Activated T-helper 17 cell treated with anti-CD3 and anti-CD28 coated beads, Interleukin-2, amount 50 U/mL, for 72 hours (primary cell): ENCODE measurements around the gene SHB. TPM values are rescaled to one million over a fixed set of nuclear protein-coding genes. Genes with fewer than 3 reads are reported as not detected.

Source experiments
- ATAC-seq: fragments of 150-1000 bp; cut with Tn5 transposase; replicated peaks from 2 replicates; pipeline ENCODE4 v1.10.0; 2021; ENCODE audit warnings: mild to moderate bottlenecking, moderate library complexity
- H3K27ac Mint-ChIP-seq: one replicate; pipeline ENCODE4 v1.8.0; 2022; ENCODE audit warnings: mixed read lengths
- H3K27me3 Mint-ChIP-seq: one replicate; pipeline ENCODE4 v1.8.0; 2022; ENCODE audit warnings: mixed read lengths
- H3K36me3 Mint-ChIP-seq: one replicate; pipeline ENCODE4 v1.8.0; 2022; ENCODE audit warnings: low read depth, mild to moderate bottlenecking, mixed read lengths
- H3K4me1 Mint-ChIP-seq: one replicate; pipeline ENCODE4 v1.8.0; 2022; ENCODE audit warnings: mixed read lengths
- H3K4me3 Mint-ChIP-seq: one replicate; pipeline ENCODE4 v1.8.0; 2022; ENCODE audit warnings: mild to moderate bottlenecking, mixed read lengths
- H3K9me3 Mint-ChIP-seq: one replicate; pipeline ENCODE4 v1.8.0; 2022; ENCODE audit warnings: mixed read lengths
- total RNA-seq, 2 donors: library from RNA; stranded (reverse); gene quantifications; one replicate each; pipeline ENCODE4 v1.2.3, GENCODE V29; 2022

Gene SHB
- total RNA-seq, 2 donors from 2014 or later: 0.95 to 1.7 TPM

DNA sequence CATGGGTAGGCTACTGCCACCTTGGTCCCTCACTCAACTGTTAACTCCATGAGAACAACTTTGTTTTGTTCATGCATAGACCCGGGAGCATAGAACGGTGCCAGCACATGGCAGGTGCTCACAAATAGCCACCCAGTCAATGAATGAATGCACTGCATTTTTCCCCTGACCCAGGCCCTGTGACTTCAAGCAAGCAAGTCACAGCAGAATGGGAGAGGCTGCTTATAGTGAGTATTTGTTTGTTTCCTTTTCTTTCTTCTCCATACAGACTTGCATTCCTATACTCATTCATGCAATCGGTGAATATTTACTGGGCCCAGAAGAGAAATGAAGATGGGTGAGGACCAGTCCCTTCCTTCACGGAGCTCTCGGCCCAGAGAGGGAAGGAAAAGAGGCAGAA lies 62.0 kb downstream of the SHB start:
- Mint-ChIP-seq H3K27ac (peak overlapping the region; percentile 80), H3K27me3 (no peaks in the 10 kb centered on the region), H3K9me3 (no peaks in the 10 kb centered on the region), H3K4me1 (peaks cover 8% of the 10 kb centered on the region), H3K36me3 (no peaks in the 10 kb centered on the region), H3K4me3 (no peak overlapping the region)
- ATAC-seq: no peak

DNA sequence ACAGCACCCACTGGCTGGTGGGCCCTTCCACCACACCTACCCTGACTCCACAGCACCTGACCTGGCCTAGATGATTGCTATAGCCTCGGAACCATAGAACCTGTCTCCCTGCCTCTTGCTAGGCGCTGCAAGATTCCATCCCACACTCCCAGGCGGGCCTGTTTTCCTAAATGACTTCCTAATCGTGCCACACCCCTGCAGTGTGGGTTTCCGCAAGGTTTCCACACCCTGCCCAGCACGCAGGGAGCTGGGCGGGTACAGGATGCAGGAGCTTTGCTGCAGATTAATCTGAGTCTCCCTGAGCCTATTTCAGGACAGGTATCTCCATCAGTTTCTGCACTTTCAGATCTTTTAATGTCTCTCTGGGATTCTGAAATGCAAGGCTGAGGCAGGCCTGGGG lies 62.9 kb downstream of the SHB start:
- H3K36me3 Mint-ChIP-seq: no peaks in the 10 kb centered on the region
- peaks cover 8% of the 10 kb centered on the region for H3K4me1 Mint-ChIP-seq
- H3K9me3 Mint-ChIP-seq: no peaks in the 10 kb centered on the region
- ATAC-seq: no peak
- peak overlapping the region; percentile 80 for H3K27ac Mint-ChIP-seq
- no peaks in the 10 kb centered on the region for H3K27me3 Mint-ChIP-seq
- H3K4me3 Mint-ChIP-seq: no peak overlapping the region

GRCh38 chr9:38004809-38005560 lies 64.0 kb downstream of the SHB start:
- Mint-ChIP-seq H3K27ac (no peak overlapping the region), H3K9me3 (no peaks in the 10 kb centered on the region), H3K27me3 (no peaks in the 10 kb centered on the region), H3K4me1 (peaks cover 9% of the 10 kb centered on the region), H3K36me3 (no peaks in the 10 kb centered on the region), H3K4me3 (no peak overlapping the region)
- ATAC-seq: no peak

DNA sequence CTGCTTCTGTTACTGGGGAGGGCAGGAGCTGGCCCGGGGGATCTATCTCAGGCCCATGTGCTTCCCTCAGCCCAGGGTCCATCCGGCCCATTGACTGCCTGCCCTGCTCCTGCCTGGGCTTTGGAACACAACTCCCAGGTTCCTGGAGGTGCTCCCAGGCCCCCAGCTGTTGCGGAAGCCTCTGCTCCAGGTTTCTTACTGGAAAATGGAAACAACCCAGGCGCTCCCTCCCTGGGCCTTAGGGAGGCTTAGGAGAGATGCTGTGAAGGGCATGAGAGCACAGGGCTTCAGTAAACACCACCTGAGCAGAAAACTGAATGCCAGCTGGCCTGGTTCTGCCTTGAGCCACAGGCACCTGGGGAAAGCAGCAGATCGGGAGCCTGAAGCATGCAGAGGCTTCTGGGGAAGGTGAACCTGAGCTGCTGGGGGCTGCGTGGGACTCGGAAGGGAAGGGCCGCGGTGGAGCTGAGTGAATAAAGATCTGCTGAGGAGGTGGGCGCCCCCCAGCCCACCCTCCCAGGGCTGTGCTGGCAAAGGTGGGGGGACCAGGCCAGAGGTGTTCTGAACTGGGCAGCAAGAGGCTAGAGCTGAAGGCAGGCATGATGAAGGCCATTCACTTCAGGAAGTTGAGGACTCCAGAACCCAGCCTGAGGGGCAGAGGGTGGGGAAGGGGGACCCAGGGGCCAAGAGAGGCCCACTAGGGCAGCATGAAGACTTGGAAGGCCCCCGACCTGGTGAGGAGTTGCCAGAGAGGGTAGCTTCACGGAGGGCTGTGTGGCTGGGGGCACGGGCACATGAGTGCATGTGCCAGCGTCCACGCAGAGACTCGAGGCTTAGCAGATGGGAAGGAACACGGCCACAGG lies 64.8 kb downstream of the SHB start:
- ATAC-seq: no peak
- Mint-ChIP-seq H3K27ac (peak overlapping the region; percentile 70), H3K4me1 (peaks cover 13% of the 10 kb centered on the region), H3K36me3 (no peaks in the 10 kb centered on the region), H3K27me3 (no peaks in the 10 kb centered on the region), H3K9me3 (no peaks in the 10 kb centered on the region), H3K4me3 (no peak overlapping the region)

GRCh38 chr9:38003230-38003629 lies 65.8 kb downstream of the SHB start:
- Mint-ChIP-seq H3K4me3 (no peak overlapping the region), H3K9me3 (no peaks in the 10 kb centered on the region), H3K36me3 (no peaks in the 10 kb centered on the region), H3K27me3 (no peaks in the 10 kb centered on the region), H3K4me1 (peaks cover 9% of the 10 kb centered on the region), H3K27ac (peak overlapping the region; percentile 70)
- ATAC-seq: no peak

- Mint-ChIP-seq H3K27me3 (no peaks in the 10 kb centered on the region), H3K36me3 (no peaks in the 10 kb centered on the region), H3K27ac (no peak overlapping the region), H3K9me3 (no peaks in the 10 kb centered on the region), H3K4me3 (no peak overlapping the region), H3K4me1 (peaks cover 4% of the 10 kb centered on the region)
- ATAC-seq: no peak
These were observed 67.6 kb downstream of the SHB start for GRCh38 chr9:38001430-38001829.

- H3K27me3 Mint-ChIP-seq: no peaks in the 10 kb centered on the region
These were observed 68.3 kb downstream of the SHB start for GRCh38 chr9:38000735-38001134.

DNA sequence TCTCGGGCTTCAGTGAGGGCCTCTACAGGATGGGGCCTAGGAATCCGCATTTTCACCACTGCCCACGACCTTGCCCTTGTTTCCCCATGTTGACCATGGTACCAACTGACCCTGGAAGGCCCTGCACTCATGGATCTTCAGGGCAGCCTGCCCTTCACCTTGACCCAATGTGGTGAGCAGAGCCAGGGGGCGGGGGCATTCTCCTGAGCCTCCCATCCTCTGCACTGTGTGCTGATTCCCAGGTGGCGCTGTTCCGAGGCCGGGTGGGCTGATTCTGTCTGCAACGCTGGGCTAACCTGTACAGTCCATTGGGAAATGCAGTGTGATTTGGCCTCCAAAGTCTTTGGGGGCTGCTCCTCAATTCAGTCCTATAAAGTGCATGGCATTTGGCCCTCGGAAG lies 68.7 kb downstream of the SHB start:
- H3K9me3 Mint-ChIP-seq: no peaks in the 10 kb centered on the region
- H3K27ac Mint-ChIP-seq: no peak overlapping the region
- no peak overlapping the region for H3K4me3 Mint-ChIP-seq
- H3K27me3 Mint-ChIP-seq: no peaks in the 10 kb centered on the region
- H3K36me3 Mint-ChIP-seq: no peaks in the 10 kb centered on the region
- H3K4me1 Mint-ChIP-seq: peaks cover 4% of the 10 kb centered on the region
- no peak for ATAC-seq

More at GRCh38 chr9:38000735-38001134, 68.3 kb downstream of the SHB start:
- Mint-ChIP-seq H3K4me3 (no peak overlapping the region), H3K9me3 (no peaks in the 10 kb centered on the region), H3K4me1 (peaks cover 4% of the 10 kb centered on the region), H3K27ac (no peak overlapping the region), H3K36me3 (no peaks in the 10 kb centered on the region)
- ATAC-seq: peak; percentile 34

DNA sequence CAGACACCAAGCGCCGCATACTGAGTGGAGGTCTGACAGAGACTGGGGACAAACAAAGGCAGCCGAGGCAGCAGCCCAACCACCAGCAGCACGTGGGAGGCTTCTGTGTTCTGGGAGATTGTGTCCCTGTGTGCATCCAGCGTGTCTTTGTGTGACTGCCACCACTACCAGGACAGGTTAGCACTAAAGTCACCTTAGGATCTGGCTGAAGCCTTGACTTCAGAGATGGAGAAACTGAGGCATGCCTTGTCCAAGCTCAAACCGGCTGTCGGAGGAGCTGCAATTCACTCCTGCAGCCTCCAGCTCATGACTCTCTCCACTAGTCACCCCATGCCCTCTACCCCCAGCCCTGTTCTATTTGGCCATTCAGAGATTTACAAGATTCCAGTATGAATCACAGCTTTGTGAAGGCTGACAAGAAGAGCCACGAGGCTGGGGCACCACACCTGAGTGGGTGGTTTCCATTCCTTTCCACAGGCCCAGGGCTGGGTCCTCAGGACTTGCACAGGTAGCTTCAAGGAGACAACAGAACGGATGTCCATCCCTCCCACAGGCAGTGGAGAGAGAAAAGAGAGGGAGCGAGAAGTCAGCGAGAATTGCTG lies 69.3 kb downstream of the SHB start:
- no peak overlapping the region for H3K27ac Mint-ChIP-seq
- no peak overlapping the region for H3K4me3 Mint-ChIP-seq
- peaks cover 4% of the 10 kb centered on the region for H3K4me1 Mint-ChIP-seq
- no peaks in the 10 kb centered on the region for H3K36me3 Mint-ChIP-seq
- no peaks in the 10 kb centered on the region for H3K9me3 Mint-ChIP-seq
- H3K27me3 Mint-ChIP-seq: no peaks in the 10 kb centered on the region
- no peak for ATAC-seq

DNA sequence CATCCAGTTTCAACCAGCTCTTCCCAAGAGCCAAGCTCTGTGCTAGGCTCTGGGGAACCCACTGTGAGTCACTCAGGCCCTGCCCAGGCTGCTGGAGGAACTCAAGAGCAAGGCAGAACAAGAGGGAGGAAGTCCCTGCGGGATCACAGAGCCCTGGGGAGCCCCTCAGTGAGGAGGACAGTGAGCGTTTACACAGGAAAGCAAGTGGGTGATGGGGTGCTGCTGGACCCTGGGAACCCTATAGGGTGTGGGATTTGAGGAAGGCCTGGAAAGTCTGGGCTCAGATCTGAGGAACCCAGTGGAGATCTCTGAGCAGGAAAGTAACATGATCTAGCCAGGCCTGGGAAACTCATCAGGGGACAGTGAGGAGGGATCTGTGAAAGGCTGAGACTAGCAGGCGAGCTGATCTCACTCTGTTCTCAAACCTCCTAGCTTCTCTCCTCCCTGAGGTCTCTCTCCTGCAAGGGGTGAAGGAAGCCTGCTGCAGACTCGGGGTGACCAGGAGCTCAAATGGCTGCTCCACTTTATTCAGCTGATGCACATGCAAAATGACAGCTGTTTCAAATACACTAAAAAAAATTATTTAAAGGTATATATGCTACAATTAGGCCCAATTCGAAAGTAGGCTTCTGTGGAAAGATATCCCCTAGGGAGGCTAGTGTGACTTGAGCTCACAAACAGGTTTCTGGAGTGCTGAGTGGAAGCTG lies 70.0 kb downstream of the SHB start:
- Mint-ChIP-seq H3K27me3 (peaks cover 4% of the 10 kb centered on the region), H3K4me3 (no peak overlapping the region), H3K27ac (peak overlapping the region; percentile 12), H3K4me1 (peaks cover 4% of the 10 kb centered on the region), H3K36me3 (no peaks in the 10 kb centered on the region), H3K9me3 (no peaks in the 10 kb centered on the region)
- no peak for ATAC-seq

GRCh38 chr9:37997636-37998374 lies 71.2 kb downstream of the SHB start:
- H3K4me1 Mint-ChIP-seq: peaks cover 4% of the 10 kb centered on the region
- no peak for ATAC-seq
- H3K4me3 Mint-ChIP-seq: no peak overlapping the region
- H3K36me3 Mint-ChIP-seq: no peaks in the 10 kb centered on the region
- no peaks in the 10 kb centered on the region for H3K9me3 Mint-ChIP-seq
- peaks cover 8% of the 10 kb centered on the region for H3K27me3 Mint-ChIP-seq
- peak overlapping the region; percentile 25 for H3K27ac Mint-ChIP-seq

DNA sequence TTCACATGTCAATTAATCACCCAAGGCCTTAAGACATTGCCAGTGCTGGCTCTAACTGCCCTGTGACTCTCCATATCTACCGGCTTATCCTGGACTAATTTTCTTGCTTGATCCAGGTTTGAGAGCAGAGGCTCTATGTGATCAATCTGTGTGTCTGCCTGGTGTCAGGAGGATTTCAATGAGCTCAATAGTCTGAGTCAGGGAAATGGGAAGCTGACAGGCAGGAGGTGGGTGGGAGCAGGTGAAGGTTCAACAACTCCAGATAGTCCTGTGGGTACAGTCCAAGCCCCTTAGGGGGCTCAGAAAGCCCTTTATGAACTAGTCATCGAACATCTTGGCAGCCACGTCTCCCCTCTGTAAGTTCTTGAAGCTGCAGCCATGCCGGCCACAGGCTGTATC lies 72.2 kb downstream of the SHB start:
- Mint-ChIP-seq H3K9me3 (no peaks in the 10 kb centered on the region), H3K4me1 (peaks cover 4% of the 10 kb centered on the region), H3K4me3 (no peak overlapping the region), H3K27ac (peak overlapping the region; percentile 27), H3K27me3 (peaks cover 8% of the 10 kb centered on the region), H3K36me3 (no peaks in the 10 kb centered on the region)
- no peak for ATAC-seq

GRCh38 chr9:37995961-37996818 lies 72.8 kb downstream of the SHB start:
- Mint-ChIP-seq H3K4me3 (no peak overlapping the region), H3K9me3 (no peaks in the 10 kb centered on the region), H3K27ac (peak overlapping the region; percentile 90), H3K4me1 (peaks cover 4% of the 10 kb centered on the region), H3K27me3 (peaks cover 8% of the 10 kb centered on the region), H3K36me3 (no peaks in the 10 kb centered on the region)
- ATAC-seq: no peak
